Upper lobe of right lung (tissue), 1 donor: ENCODE data around the gene LSM4. TPM values are rescaled to one million over a fixed set of nuclear protein-coding genes. Genes with fewer than 3 reads are reported as not detected.

Source experiments
- ATAC-seq: fragments of 200-7000 bp; cut with Tn5 transposase; one replicate; pipeline ENCODE4 v1.9.1; 2020; ENCODE audit warnings: mild to moderate bottlenecking, moderate library complexity
- DNase-seq: peaks from one replicate; pipeline ENCODE4 v3.0.0-alpha.2; 2020
- H3K27ac ChIP-seq: fragments of 200-600 bp; one replicate; pipeline ENCODE4 v1.8.0; 2022
- H3K27me3 ChIP-seq: fragments of 200-600 bp; one replicate; pipeline ENCODE4 v1.8.0; 2022; ENCODE audit warnings: mild to moderate bottlenecking
- H3K36me3 ChIP-seq: fragments of 200-600 bp; one replicate; pipeline ENCODE4 v1.8.0; 2022
- H3K4me1 ChIP-seq: fragments of 200-600 bp; one replicate; pipeline ENCODE4 v1.8.0; 2022
- H3K4me3 ChIP-seq: fragments of 200-600 bp; one replicate; pipeline ENCODE4 v1.8.0; 2022; ENCODE audit warnings: mild to moderate bottlenecking
- H3K9me3 ChIP-seq: fragments of 200-600 bp; one replicate; pipeline ENCODE4 v1.8.0; 2022
- intact Hi-C: fragments of 100-400 bp; cut with DNase I; formaldehyde crosslinking; loops from one replicate; pipeline ENCODE4 v1.11.0; 2022
- total RNA-seq: library from RNA; stranded (reverse); fragmentation: NEBNext Ultra II Directional; extraction: Animal tissue kit (Norgen Biotek cat#: 25700); gene quantifications from one replicate; pipeline ENCODE4 v1.2.1, GENCODE V29; 2021
- TF ChIP-seq, protein P1 (sequence below): fragments of 200-600 bp; IDR thresholded peaks from one replicate; pipeline ENCODE4 v1.8.0; 2022; ENCODE audit warnings: antibody characterized with exemption
- donor health status: DM: no; HTN: yes; CAD: no; lungs with severe emphysema.

LSM4 gene
- total RNA-seq, 1 donor from 2014 or later = 76.9 TPM

DNA sequence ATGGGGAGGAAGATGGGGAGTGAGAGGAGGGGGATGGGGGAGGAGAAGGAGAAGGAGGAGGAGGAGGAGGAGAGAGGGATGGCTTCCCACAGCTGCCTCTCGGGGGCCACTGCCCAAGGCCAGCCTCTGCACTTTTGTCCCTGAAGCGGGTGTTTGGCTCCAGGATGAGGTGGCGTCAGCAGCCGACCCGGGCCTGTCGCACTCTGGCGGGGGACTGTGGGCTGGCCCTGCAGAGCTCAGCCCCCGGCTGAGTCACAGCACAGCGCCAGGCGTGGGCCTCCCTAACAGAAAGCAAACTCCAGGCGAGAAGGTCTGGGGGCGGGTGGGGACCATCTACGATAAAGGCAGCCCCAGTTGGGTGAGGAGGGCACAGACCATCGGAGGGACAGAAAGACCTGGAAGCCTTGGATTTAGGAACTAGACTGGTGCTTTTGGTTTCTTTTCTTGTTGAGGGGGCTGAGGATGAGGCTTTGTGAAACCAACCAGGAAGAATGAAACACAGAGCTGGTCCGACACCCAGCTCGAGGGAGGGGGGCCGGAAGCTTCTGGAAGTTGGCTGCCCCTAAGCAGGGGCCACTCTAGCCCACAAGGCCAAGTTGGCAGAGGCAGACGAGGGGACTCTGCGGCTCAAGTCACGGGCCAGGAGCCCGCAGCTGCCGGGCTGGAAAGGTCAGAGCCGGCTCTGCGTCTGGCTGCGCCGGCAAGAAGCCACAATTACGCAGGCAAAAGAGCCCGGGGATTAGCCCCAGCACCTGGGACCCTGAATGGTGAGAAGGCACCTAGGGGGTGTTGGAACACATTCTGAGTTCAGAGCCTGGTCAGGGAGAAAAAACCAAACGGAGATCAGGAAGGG is 18.2 kb downstream of the LSM4 start:
- ATAC-seq (peak; percentile 81), DNase-seq (peak; percentile 91)
- H3K27ac ChIP-seq = peak overlapping the region; percentile 97
- no peaks in the 10 kb centered on the region for H3K9me3 ChIP-seq
- peaks cover 15% of the 10 kb centered on the region for H3K36me3 ChIP-seq
- peaks cover 58% of the 10 kb centered on the region for H3K4me1 ChIP-seq
- H3K4me3 ChIP-seq = peak overlapping the region; percentile 48
- intact Hi-C loops = no loop called here
- no peaks in the 10 kb centered on the region for H3K27me3 ChIP-seq
- TF ChIP-seq, protein P1, sequence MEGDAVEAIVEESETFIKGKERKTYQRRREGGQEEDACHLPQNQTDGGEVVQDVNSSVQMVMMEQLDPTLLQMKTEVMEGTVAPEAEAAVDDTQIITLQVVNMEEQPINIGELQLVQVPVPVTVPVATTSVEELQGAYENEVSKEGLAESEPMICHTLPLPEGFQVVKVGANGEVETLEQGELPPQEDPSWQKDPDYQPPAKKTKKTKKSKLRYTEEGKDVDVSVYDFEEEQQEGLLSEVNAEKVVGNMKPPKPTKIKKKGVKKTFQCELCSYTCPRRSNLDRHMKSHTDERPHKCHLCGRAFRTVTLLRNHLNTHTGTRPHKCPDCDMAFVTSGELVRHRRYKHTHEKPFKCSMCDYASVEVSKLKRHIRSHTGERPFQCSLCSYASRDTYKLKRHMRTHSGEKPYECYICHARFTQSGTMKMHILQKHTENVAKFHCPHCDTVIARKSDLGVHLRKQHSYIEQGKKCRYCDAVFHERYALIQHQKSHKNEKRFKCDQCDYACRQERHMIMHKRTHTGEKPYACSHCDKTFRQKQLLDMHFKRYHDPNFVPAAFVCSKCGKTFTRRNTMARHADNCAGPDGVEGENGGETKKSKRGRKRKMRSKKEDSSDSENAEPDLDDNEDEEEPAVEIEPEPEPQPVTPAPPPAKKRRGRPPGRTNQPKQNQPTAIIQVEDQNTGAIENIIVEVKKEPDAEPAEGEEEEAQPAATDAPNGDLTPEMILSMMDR = no peak

DNA sequence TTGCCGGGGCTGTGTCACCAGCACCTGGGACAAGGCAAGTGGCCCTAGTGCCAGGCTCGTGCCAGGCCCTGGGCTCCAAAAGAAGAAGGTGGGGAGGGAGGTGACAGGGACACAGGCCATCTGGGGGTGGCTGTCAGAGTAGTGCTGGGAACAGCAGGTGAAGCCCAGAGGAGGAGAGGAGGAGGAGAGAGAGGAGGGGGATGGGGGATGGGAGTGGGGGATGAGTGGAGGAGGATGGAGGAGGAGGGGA is 18.7 kb downstream of the LSM4 start:
- H3K9me3 ChIP-seq = no peaks in the 10 kb centered on the region
- H3K27ac ChIP-seq = peak overlapping the region; percentile 97
- intact Hi-C loops = no loop called here
- H3K4me1 ChIP-seq = peaks cover 58% of the 10 kb centered on the region
- H3K27me3 ChIP-seq = no peaks in the 10 kb centered on the region
- peak overlapping the region; percentile 48 for H3K4me3 ChIP-seq
- no peak for ATAC-seq
- TF ChIP-seq, protein P1 = no peak
- no peak for DNase-seq
- H3K36me3 ChIP-seq = peaks cover 10% of the 10 kb centered on the region

DNA sequence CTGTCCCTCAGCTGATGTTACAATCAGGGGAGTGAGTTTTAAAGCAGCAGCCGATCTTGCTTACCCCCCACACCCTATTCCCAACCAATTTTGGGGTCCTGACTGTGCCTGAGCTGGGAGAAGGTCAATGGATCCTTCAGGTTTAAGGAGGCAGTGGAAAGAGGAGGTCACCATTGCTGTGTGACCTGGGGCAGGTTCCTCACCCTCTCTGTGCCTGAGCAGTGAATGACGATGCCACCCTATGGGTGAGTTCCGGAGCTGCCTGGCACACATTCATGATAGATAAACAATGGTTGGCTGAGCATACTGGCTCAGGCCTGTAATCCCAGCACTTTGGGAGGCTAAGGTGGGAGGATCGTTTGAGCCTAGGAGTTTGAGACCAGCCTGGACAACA is 21.2 kb downstream of the LSM4 start:
- TF ChIP-seq, protein P1 = no peak
- no peak for DNase-seq
- H3K9me3 ChIP-seq = no peaks in the 10 kb centered on the region
- ATAC-seq = no peak
- H3K27ac ChIP-seq = peak overlapping the region; percentile 44
- peaks cover 49% of the 10 kb centered on the region for H3K4me1 ChIP-seq
- intact Hi-C loops = no loop called here
- no peaks in the 10 kb centered on the region for H3K36me3 ChIP-seq
- H3K27me3 ChIP-seq = no peaks in the 10 kb centered on the region
- H3K4me3 ChIP-seq = no peak overlapping the region

DNA sequence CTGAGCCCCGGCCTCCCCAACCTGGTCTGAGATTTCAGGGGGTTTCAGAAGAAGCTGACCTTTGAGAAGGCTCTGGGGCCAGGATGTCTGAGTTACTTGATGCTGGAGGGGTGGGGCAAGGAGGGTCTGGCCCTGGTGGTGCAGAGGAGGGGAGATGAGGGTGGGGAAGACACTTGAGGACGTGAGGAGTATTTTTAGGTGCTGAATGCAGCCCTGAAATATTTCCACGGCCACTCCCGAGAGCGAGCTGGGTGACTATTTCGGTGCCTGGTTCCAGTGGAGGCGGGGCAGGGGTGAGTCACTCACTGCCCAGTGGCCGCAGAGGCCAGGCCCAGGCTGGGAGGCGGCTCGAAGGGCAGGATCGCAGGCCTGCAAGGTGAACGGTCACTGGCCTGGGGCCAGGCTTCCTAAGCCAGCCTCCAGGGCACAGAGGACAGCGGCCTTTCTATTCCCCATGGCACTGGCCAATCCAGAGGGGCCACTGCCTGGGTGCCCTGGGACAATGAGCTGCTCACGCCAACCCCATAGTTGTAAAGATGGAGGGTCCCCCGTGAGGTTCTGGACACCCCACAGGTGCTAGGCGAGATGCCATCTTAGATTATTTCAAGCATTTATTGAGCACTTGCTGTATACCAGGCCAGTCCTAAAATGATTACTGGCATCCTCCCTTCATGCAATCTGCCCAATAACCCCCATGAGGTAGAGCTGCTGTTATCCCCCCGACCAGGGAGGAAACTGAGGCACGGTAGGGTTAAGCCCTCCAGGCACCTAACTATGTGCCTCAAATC is 21.8 kb downstream of the LSM4 start:
- H3K27me3 ChIP-seq = no peaks in the 10 kb centered on the region
- H3K4me3 ChIP-seq = no peak overlapping the region
- DNase-seq = peak; percentile 86
- intact Hi-C loops = no loop called here
- peaks cover 43% of the 10 kb centered on the region for H3K4me1 ChIP-seq
- TF ChIP-seq, protein P1 = no peak
- H3K27ac ChIP-seq = peak overlapping the region; percentile 44
- ATAC-seq = peak; percentile 73
- H3K36me3 ChIP-seq = no peaks in the 10 kb centered on the region
- no peaks in the 10 kb centered on the region for H3K9me3 ChIP-seq

DNA sequence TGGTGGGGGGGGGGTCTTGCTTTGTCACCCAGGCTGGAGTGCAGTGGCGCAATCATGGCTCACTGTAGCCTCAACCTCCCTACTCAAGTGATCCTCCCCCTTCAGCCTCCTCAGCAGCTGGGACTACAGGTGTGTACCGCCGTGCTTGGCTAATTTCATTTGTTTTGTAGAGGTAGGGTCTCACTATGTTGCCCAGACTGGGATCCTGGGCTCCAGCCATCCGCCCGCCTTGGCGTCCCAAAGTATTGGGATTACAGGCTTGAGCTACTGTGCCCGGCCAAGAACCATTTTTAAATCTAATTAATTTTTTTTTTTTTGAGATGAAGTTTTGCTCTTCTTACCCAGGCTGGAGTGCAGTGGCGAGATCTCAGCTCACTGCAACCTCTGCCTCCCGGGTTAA is 23.2 kb downstream of the LSM4 start:
- no peak for DNase-seq
- Histone ChIP-seq H3K27me3 (no peaks in the 10 kb centered on the region), H3K27ac (no peak overlapping the region), H3K36me3 (no peaks in the 10 kb centered on the region), H3K4me1 (peaks cover 33% of the 10 kb centered on the region), H3K9me3 (no peaks in the 10 kb centered on the region), H3K4me3 (no peak overlapping the region)
- intact Hi-C loops = no loop called here
- no peak for ATAC-seq
- TF ChIP-seq, protein P1 = no peak
